ENCODE measurements around the gene DCAF7. TPM values are rescaled to one million over a fixed set of nuclear protein-coding genes. Genes with fewer than 3 reads are reported as not detected.

The DCAF7 gene
- total RNA-seq, 1 donor from 2014 or later: 121 TPM

GRCh38 chr17:63592797-63593196 lies 42.5 kb downstream of the DCAF7 start:
- Mint-ChIP-seq H3K27ac (no peak overlapping the region), H3K9me3 (no peaks in the 10 kb centered on the region), H3K36me3 (ENCODE audit: low read depth) (peaks cover 37% of the 10 kb centered on the region), H3K4me3 (no peak overlapping the region), H3K4me1 (ENCODE audit: low read depth) (peaks cover 9% of the 10 kb centered on the region), H3K27me3 (ENCODE audit: insufficient read depth) (no peaks in the 10 kb centered on the region)
- intact Hi-C loops (cut with micrococcal nuclease): no loop called here
- no peak for DNase-seq (ENCODE audit: low spot score)

DNA sequence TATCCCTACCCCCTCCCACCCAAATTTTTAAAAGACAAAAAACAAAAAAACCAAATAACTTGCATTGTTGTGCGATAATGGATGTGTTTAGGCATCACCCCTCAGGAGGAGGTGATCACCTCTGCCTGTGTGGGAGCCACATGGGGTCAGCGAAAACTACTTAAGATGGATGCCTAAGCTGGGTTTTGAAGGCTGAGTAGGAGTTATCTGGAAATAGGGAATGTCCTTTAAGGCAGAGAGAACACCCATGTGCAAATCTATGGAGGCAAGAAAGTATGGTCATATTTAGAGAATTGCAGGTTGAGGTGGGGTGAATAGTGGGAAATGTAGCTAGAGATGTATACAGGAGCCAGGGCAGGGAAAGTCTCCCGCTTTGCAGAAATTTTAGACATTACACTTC lies 44.9 kb downstream of the DCAF7 start:
- Mint-ChIP-seq H3K27ac (no peak overlapping the region), H3K4me3 (no peak overlapping the region), H3K9me3 (no peaks in the 10 kb centered on the region), H3K27me3 (ENCODE audit: insufficient read depth) (no peaks in the 10 kb centered on the region), H3K4me1 (ENCODE audit: low read depth) (peaks cover 13% of the 10 kb centered on the region), H3K36me3 (ENCODE audit: low read depth) (peaks cover 21% of the 10 kb centered on the region)
- intact Hi-C loops (cut with micrococcal nuclease): no loop called here
- no peak for DNase-seq (ENCODE audit: low spot score)

DNA sequence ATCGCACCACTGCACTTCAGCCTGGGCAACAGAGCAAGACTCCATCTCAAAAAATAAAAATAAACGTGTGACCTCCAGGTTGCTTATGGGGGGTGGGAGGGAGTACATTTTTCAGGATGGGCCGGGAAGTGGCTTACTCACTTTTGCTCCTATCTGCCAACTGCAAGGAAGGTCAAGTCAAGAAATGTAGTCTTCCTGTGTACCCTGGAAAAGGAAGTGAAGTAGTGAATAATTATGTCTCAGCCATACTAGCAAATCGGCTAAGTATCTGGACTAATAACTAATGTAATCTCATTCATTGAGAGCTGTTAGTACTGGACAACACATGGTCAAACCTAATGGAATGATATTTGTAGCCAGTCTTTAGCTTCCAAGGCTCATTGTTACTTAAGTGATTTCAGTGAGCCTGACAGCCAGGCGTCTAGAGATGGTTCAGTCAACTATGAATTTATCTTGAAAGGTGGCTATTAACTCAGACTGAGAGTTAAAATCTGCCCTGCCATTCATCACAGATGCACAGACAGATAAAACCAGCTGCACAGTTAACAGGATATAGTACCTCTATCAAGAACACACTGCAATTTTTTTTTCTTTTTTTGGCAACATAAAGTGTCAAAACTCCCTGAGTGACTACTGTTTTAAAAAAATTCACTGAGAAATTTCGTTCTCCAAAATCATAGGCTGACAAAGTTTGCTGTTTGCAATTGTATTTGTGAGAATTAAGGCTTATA lies 46.7 kb downstream of the DCAF7 start:
- Mint-ChIP-seq H3K4me3 (no peak overlapping the region), H3K9me3 (no peaks in the 10 kb centered on the region), H3K27me3 (ENCODE audit: insufficient read depth) (no peaks in the 10 kb centered on the region), H3K36me3 (ENCODE audit: low read depth) (peaks cover 13% of the 10 kb centered on the region), H3K27ac (no peak overlapping the region), H3K4me1 (ENCODE audit: low read depth) (peaks cover 26% of the 10 kb centered on the region)
- intact Hi-C loops (cut with micrococcal nuclease): no loop called here
- DNase-seq (ENCODE audit: low spot score): no peak

DNA sequence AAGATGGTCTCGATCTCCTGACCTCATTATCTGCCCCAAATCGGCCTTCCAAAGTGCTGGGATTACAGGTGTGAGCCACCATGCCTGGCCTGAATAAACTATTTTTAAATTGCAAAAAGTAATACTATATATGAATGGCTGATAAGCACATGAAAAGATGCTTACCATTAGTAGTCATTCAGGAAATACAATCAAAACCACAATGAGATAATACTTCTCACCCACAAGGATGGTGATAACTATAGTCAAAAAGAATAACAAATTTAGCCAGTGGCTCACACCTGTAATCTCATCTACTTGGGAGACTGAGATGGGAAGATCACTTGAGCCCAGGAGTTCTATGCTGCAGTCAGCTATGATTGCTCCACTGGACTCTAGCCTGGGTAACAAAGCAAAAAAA lies 48.0 kb downstream of the DCAF7 start:
- intact Hi-C loops (cut with micrococcal nuclease): no loop called here
- H3K27me3 Mint-ChIP-seq (ENCODE audit: insufficient read depth): no peaks in the 10 kb centered on the region
- H3K4me3 Mint-ChIP-seq: no peak overlapping the region
- no peak overlapping the region for H3K27ac Mint-ChIP-seq
- no peaks in the 10 kb centered on the region for H3K9me3 Mint-ChIP-seq
- DNase-seq (ENCODE audit: low spot score): no peak
- peaks cover 26% of the 10 kb centered on the region for H3K4me1 Mint-ChIP-seq (ENCODE audit: low read depth)
- H3K36me3 Mint-ChIP-seq (ENCODE audit: low read depth): peaks cover 11% of the 10 kb centered on the region

DNA sequence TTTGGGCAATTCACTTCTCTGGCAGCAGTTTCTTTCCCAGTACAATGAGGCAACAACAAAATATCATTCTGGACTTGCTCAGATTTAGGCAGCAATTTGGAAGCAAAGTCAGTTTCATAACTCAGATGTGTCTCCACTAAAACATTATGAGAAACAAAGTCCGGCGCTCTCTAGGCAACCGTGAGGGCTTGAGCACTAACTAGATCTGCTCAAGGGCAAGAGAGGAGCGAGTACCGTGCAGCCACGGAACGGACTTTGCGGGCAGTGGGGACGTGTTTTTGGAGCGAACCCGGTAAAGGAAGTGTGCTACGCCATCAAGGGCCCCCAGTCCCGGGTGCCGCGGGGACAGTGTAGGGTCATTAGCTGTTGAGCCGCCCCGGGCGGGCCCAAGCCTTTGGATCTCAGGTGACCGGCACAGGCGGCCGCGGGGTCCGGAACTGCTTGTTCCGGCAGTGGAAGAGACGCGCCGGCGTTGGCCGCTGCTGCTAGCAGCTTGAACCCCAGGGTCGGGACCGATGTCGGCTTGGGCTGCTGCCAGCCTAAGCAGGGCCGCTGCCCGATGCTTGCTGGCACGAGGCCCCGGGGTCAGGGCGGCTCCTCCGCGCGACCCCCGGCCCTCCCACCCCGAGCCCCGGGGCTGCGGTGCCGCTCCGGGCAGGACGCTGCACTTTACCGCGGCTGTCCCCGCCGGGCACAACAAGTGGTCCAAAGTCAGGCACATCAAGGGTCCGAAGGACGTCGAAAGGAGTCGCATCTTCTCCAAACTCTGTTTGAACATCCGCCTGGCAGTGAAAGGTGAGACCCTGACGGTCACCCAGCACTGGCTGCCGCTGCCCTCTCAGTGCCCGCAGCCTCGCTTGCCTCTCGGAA lies 50.5 kb downstream of the DCAF7 start, which contains the start of gene TACO1:
TSS of gene TACO1 (plus strand) at position 327 of the 870 bp plus-strand sequence. CDS start at position 516, 189 bp downstream.
- peak within 1 kb of the TSS; percentile 94 for H3K27ac Mint-ChIP-seq
- peak; percentile 75 for DNase-seq (ENCODE audit: low spot score)
- no peaks in the 10 kb centered on the region for H3K9me3 Mint-ChIP-seq
- intact Hi-C loops (cut with micrococcal nuclease): loop anchor here (1.0 kb wide), 4 partner anchors 11 to 78 kb away; partner anchors contain the start of genes DCAF7, KCNH6 and MAP3K3
- peaks cover 13% of the 10 kb centered on the region for H3K36me3 Mint-ChIP-seq (ENCODE audit: low read depth)
- H3K4me1 Mint-ChIP-seq (ENCODE audit: low read depth): peaks cover 26% of the 10 kb centered on the region
- H3K27me3 Mint-ChIP-seq (ENCODE audit: insufficient read depth): no peaks in the 10 kb centered on the region
- peak within 1 kb of the TSS; percentile 99 for H3K4me3 Mint-ChIP-seq

DNA sequence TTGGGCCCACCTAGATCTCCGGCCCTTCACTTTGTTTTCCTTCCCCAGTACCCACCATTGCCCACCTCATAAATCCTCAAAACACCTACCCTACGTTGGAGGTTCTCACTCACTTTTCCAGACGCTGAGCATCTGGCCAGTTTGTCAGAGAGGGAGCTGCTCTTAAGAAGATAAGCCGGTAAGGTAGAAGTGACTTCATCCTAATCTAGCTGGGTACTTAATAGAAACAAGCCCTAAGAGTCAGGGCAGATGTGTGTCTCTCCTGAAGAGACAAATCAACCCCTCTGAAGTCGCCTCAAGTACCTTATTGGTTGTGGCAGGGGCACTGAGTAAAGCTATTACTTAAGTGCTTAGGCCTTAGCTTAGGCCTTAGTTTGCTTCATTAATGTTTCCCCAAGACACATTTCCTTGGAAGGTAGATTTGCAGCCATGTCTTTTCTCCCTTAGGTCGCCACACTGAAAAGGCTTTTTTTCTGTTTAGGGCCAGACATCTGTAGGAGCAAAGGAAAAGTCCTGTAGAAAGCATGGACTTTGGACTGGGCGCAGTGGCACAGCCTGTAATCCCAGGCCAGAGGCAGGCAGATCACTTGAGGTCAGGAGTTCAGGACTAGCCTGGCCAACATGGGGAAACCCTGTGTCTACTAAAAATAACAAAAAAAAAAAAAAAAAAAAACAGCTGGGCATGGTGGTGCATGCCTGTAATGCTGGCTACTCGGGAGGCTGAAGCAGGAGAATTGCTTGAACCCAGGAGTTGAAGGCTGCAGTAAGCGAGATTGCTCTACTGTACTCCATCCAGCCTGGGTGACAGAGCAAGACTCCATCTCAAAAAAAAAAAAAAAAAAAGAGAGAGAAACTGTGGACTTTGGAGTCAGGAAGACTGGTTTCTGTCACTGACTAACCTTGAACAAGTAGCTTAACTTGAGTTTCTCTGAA lies 51.4 kb downstream of the DCAF7 start:
- Mint-ChIP-seq H3K27me3 (ENCODE audit: insufficient read depth) (no peaks in the 10 kb centered on the region), H3K27ac (peak overlapping the region; percentile 94), H3K9me3 (no peaks in the 10 kb centered on the region), H3K4me3 (peak overlapping the region; percentile 99), H3K4me1 (ENCODE audit: low read depth) (peaks cover 26% of the 10 kb centered on the region), H3K36me3 (ENCODE audit: low read depth) (peaks cover 20% of the 10 kb centered on the region)
- intact Hi-C loops (cut with micrococcal nuclease): no loop called here
- DNase-seq (ENCODE audit: low spot score): no peak

DNA sequence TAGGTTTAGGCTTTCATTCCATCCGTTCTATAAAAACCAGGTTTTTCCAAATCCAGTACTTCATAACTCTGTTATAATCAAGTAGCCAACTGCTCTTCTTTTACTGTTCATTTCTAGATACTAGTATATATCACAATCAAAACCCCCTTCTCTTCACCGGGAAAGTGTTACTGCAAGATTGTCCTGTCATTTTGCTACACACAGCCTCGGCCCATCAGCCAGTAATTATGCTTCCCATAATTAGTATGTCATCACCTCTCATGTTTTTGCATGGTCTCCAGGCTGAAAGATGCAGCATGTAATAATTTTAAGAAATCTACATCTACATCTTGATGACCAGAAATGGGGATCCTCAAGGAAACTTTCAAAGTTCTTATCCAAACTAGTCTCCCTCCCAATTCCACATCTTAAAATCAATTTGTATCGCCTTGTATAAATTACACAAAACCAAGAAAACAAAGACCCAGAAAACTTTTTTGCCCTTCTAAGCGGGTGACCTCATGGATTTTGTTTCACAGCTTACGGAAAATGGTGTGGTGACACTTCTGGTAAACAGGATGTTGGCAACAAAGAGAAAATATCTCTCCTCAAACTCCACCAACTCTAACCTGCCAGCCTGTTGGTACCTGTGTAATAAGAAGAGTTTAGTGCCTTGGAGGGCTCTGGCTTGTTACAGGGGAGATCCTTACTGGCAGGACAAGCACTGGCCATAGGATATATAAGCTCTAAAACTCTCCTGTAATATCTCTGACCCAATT lies 59.7 kb downstream of the DCAF7 start:
- H3K27ac Mint-ChIP-seq: peak overlapping the region; percentile 98
- intact Hi-C loops (cut with micrococcal nuclease): no loop called here
- H3K9me3 Mint-ChIP-seq: no peaks in the 10 kb centered on the region
- DNase-seq (ENCODE audit: low spot score): peak; percentile 19
- H3K4me3 Mint-ChIP-seq: peak overlapping the region; percentile 52
- H3K36me3 Mint-ChIP-seq (ENCODE audit: low read depth): peaks cover 41% of the 10 kb centered on the region
- H3K4me1 Mint-ChIP-seq (ENCODE audit: low read depth): peaks cover 30% of the 10 kb centered on the region
- H3K27me3 Mint-ChIP-seq (ENCODE audit: insufficient read depth): no peaks in the 10 kb centered on the region

DNA sequence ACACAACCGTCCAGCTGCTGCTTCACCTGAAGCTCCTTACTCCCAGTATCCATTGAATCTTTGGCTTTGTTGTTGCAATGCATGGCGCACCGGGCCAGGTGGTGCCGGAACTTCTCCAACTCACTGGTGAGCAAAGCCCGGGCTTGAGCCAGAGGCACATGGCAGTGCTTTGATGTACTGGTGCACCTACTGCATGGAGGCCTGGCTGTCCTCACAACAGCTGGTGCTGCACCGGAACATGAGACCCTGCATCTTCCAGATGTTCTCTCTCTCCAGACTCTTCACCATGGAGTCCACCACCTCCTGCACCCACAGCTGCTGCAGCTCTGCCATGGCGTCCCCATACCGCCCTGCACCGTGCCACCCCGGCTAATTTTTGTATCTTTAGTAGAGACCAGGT lies 60.6 kb downstream of the DCAF7 start:
- Mint-ChIP-seq H3K36me3 (ENCODE audit: low read depth) (peaks cover 35% of the 10 kb centered on the region), H3K27ac (peak overlapping the region; percentile 98), H3K9me3 (no peaks in the 10 kb centered on the region), H3K4me1 (ENCODE audit: low read depth) (peaks cover 30% of the 10 kb centered on the region), H3K27me3 (ENCODE audit: insufficient read depth) (no peaks in the 10 kb centered on the region), H3K4me3 (peak overlapping the region; percentile 77)
- DNase-seq (ENCODE audit: low spot score): no peak
- intact Hi-C loops (cut with micrococcal nuclease): no loop called here

GRCh38 chr17:63611354-63611753 lies 61.1 kb downstream of the DCAF7 start:
- intact Hi-C loops (cut with micrococcal nuclease): no loop called here
- Mint-ChIP-seq H3K27me3 (ENCODE audit: insufficient read depth) (no peaks in the 10 kb centered on the region), H3K27ac (peak overlapping the region; percentile 98), H3K9me3 (no peaks in the 10 kb centered on the region), H3K4me1 (ENCODE audit: low read depth) (peaks cover 30% of the 10 kb centered on the region), H3K36me3 (ENCODE audit: low read depth) (peaks cover 30% of the 10 kb centered on the region), H3K4me3 (peak overlapping the region; percentile 77)
- DNase-seq (ENCODE audit: low spot score): peak; percentile 11

- peaks cover 9% of the 10 kb centered on the region for H3K27me3 Mint-ChIP-seq (ENCODE audit: insufficient read depth)
- H3K4me1 Mint-ChIP-seq (ENCODE audit: low read depth): peaks cover 30% of the 10 kb centered on the region
- no peak overlapping the region for H3K4me3 Mint-ChIP-seq
- DNase-seq (ENCODE audit: low spot score): no peak
- H3K27ac Mint-ChIP-seq: no peak overlapping the region
- peaks cover 13% of the 10 kb centered on the region for H3K36me3 Mint-ChIP-seq (ENCODE audit: low read depth)
- no peaks in the 10 kb centered on the region for H3K9me3 Mint-ChIP-seq
- intact Hi-C loops (cut with micrococcal nuclease): no loop called here
Observed at GRCh38 chr17:63613663-63614062, 63.4 kb downstream of the DCAF7 start.

DNA sequence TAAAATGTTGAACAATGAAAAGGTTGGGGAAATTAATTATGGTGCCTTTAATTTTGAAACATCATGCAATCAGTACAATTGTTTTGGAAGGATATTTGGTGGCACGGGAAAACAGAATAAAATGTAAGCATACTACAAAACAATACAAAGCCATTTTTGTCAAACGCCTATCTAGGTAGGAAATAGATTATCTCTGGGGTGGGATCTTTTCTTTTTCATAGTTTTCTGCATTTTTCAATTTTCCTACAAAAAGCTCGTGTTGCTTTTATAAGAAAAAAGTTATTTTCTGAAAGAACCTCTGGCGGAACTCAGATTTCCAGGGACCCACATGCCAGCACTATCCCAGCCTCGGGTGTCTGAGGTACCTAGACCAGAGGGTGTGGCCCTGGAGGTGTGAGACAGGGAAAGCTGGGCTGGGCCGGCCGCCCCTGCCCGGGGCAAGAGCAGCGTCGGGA lies 71.0 kb downstream of the DCAF7 start:
- intact Hi-C loops (cut with micrococcal nuclease): loop anchor here (5.0 kb wide), 2 partner anchors 206 to 641 kb away; partner anchors contain the start of genes FTSJ3, PSMC5 and TEX2
- no peaks in the 10 kb centered on the region for H3K9me3 Mint-ChIP-seq
- DNase-seq (ENCODE audit: low spot score): no peak
- H3K36me3 Mint-ChIP-seq (ENCODE audit: low read depth): peaks cover 3% of the 10 kb centered on the region
- H3K27ac Mint-ChIP-seq: peak overlapping the region; percentile 71
- peaks cover 37% of the 10 kb centered on the region for H3K4me1 Mint-ChIP-seq (ENCODE audit: low read depth)
- H3K4me3 Mint-ChIP-seq: peak overlapping the region; percentile 85
- H3K27me3 Mint-ChIP-seq (ENCODE audit: insufficient read depth): peaks cover 9% of the 10 kb centered on the region
